Activated CD4-positive, alpha-beta T cell treated with anti-CD3 and anti-CD28 coated beads, Interleukin-2, amount 10 ng/mL, durations not matched to agents 24 days and 14 days (primary cell): ENCODE data around the gene PLK3. TPM values are rescaled to one million over a fixed set of nuclear protein-coding genes. Genes with fewer than 3 reads are reported as not detected.
"Not testable (repeated sequence)": the region's sequence is repeated elsewhere in the genome, so short reads cannot be mapped to it uniquely, and the experiment has no call there.

Source experiments
- DNase-seq: peaks from one replicate; pipeline ENCODE4 v3.0.0; 2022
- H3K27ac Mint-ChIP-seq: one replicate; pipeline ENCODE4 v1.8.0; 2022; ENCODE audit warnings: mild to moderate bottlenecking, mixed read lengths
- H3K27me3 Mint-ChIP-seq: one replicate; pipeline ENCODE4 v1.8.0; 2022; ENCODE audit warnings: mixed read lengths
- H3K36me3 Mint-ChIP-seq: one replicate; pipeline ENCODE4 v1.8.0; 2022; ENCODE audit warnings: low read depth, mild to moderate bottlenecking, mixed read lengths
- H3K4me1 Mint-ChIP-seq: one replicate; pipeline ENCODE4 v1.8.0; 2021; ENCODE audit warnings: mixed read lengths
- H3K4me3 Mint-ChIP-seq: one replicate; pipeline ENCODE4 v1.8.0; 2022; ENCODE audit warnings: mild to moderate bottlenecking, moderate library complexity, mixed read lengths
- H3K9me3 Mint-ChIP-seq: one replicate; pipeline ENCODE4 v1.8.0; 2021; ENCODE audit warnings: mixed read lengths
- intact Hi-C: fragments of 100-400 bp; cut with micrococcal nuclease; formaldehyde crosslinking; loops from one replicate; pipeline ENCODE4 v1.15.1; 2023
- total RNA-seq: library from RNA; stranded (reverse); gene quantifications from 2 replicates; pipeline ENCODE4 v1.2.3, GENCODE V29; 2022

PLK3 gene
- total RNA-seq, 1 donor from 2014 or later = 190 TPM

DNA sequence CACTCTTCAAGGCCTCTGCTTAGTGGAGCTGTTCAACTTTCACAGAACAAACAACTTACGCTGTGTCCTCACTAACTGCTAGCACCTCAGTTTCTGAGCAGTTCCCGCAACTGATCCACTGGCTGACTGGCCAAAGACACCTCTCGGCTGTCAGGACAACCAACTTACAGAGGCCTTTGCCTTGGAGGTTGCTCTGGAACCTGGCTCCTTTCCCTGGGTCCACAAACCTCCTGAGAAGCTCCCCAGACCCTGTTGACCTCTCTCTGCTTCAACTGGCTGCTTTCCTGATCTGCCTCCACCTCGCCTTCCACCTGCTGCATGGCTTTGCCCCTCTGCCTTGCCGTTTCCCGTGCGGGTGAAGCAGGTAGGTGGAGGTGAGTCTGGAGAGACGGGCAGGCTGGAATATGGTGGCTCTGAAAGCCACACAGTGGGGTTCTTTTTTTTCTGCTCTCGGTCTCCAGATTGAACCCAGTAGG is 21.1 kb downstream of the PLK3 start:
- Mint-ChIP-seq H3K36me3 (peaks cover 10% of the 10 kb centered on the region), H3K27me3 (no peaks in the 10 kb centered on the region), H3K4me1 (peaks cover 35% of the 10 kb centered on the region), H3K27ac (peak overlapping the region; percentile 8), H3K4me3 (peak overlapping the region; percentile 92), H3K9me3 (no peaks in the 10 kb centered on the region)
- no peak for DNase-seq
- intact Hi-C loops = no loop called here

DNA sequence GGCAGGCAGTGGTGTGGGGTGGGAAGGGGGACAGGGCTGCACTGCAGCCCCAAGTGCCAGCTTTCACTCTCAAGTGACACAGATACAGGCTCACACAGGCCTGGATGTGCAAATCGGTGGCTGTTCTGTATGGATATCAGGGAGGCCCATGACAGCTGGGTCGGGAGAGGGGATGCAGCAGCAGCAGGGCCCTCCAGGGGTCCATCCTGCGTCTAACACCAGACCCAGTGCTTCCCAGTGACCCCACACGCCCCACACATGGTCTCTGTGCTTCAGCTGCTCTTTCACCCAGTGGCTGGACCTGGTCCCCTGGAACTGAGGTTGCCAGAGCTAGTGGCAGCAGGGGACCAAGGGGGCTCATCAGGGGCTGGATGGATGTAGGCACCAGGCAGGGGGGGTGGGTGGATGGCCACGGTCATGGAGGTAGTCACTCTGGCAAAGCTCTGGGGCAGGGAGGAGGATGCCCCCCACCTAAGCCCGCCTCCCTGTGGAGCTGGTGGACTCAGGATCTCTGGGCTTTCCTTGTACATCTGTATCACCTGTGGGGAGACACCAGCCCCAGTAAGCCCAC is 22.0 kb downstream of the PLK3 start:
- intact Hi-C loops = no loop called here

DNA sequence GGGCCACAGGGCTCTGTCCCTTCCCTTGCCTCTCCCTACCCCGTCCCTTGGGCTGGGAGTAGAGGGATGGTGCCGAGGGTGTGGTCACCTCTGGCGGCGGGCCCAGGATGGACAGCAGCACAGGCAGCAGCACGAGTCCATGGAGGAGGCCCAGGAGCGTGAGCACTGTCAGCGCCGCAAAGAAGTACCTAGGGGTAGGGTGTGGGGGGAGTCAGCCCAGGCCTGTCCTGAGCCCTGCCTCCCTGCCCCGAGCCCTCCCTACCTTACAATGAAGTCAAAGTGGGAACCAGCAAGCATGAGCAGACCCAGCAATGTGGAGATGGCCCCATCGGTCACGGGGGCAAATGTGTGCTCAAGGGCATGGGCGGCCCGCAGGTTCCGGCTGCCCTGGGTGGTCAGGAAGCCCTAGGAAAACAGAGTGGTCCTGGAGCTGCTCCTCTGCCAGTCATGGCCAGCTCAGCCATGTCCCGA is 22.8 kb downstream of the PLK3 start:
- no peak for DNase-seq
- H3K27ac Mint-ChIP-seq = no peak overlapping the region
- H3K36me3 Mint-ChIP-seq = peaks cover 2% of the 10 kb centered on the region
- H3K4me3 Mint-ChIP-seq = no peak overlapping the region
- peaks cover 27% of the 10 kb centered on the region for H3K4me1 Mint-ChIP-seq
- H3K27me3 Mint-ChIP-seq = no peaks in the 10 kb centered on the region
- intact Hi-C loops = no loop called here
- no peaks in the 10 kb centered on the region for H3K9me3 Mint-ChIP-seq

More for the DNA sequence above, 22.0 kb downstream of the PLK3 start:
- Mint-ChIP-seq H3K4me3 (no peak overlapping the region), H3K27me3 (no peaks in the 10 kb centered on the region), H3K9me3 (no peaks in the 10 kb centered on the region), H3K36me3 (peaks cover 8% of the 10 kb centered on the region), H3K27ac (no peak overlapping the region), H3K4me1 (peaks cover 33% of the 10 kb centered on the region)
- no peak for DNase-seq

DNA sequence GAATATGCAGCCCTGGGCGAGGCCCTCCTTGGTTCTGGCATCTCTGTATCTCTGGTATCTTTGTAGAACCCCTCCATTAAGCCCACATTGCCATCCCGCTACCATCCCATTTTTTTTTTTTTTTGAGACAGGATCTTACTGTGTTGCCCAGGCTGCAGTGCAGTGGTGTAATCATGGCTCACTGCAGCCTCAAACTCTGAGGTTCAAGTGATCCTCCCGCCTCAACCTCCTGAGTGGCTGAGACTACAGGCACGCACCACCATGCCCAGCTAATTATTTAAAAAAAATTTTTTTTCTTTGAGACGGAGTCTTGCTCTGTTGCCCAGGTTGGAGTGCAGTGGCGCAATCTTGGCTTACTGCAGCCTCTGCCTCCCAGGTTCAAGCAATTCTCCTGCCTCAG is 24.2 kb downstream of the PLK3 start:
- intact Hi-C loops, H3K36me3 Mint-ChIP-seq, DNase-seq, H3K27me3 Mint-ChIP-seq, H3K27ac Mint-ChIP-seq, H3K4me3 Mint-ChIP-seq, H3K9me3 Mint-ChIP-seq: not testable (repeated sequence)
- peaks cover 19% of the 10 kb centered on the region for H3K4me1 Mint-ChIP-seq

- Mint-ChIP-seq H3K27me3 (no peaks in the 10 kb centered on the region), H3K9me3 (no peaks in the 10 kb centered on the region), H3K27ac (no peak overlapping the region), H3K4me3 (no peak overlapping the region), H3K4me1 (peaks cover 6% of the 10 kb centered on the region), H3K36me3 (no peaks in the 10 kb centered on the region)
- intact Hi-C loops = no loop called here
- DNase-seq = no peak
Measured at GRCh38 chr1:44826375-44827196, 26.4 kb downstream of the PLK3 start.

DNA sequence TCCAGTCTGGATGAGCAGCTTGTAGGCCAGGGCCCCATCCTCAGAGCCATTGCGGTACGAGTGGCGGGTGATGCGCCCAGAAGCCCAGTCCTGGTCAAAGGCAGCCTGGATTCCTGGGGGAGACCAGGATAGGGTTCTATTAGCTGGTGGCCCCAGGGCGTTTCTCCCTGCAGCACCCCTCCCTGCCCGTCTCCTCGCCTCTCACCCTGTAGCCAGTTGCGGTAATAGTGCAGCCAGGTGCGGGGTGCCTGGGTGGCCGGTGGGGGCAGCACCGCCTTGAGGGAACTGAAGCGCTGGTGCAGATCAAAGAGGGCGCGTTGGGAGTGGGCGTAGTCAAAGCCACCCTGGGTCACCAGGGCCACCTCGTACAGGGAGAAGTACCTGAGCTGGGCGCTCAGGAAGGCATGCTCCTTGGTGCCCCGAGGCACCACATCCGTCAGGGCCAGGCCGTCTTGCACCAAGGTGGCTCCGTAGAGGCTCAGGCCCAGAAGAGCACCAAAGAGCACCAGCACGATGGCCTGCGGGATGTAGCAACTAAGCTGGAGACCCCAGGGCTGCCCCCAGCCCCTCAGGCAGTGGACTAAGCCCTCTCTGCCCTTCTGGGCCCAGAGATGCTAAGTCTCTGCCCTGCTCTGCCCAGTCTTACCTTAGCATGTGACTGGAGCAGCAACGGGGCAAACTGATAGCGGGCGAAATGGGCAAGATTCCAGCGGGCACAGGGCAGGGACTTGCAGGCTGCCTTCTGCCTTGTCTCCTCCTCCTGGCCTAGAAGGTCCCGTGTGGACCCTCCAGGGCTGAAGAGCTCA is 27.2 kb downstream of the PLK3 start:
- H3K27ac Mint-ChIP-seq = no peak overlapping the region
- no peaks in the 10 kb centered on the region for H3K27me3 Mint-ChIP-seq
- intact Hi-C loops = no loop called here
- no peaks in the 10 kb centered on the region for H3K36me3 Mint-ChIP-seq
- peaks cover 4% of the 10 kb centered on the region for H3K4me1 Mint-ChIP-seq
- no peak overlapping the region for H3K4me3 Mint-ChIP-seq
- no peak for DNase-seq
- H3K9me3 Mint-ChIP-seq = no peaks in the 10 kb centered on the region

GRCh38 chr1:44828003-44828651 is 27.9 kb downstream of the PLK3 start:
- H3K9me3 Mint-ChIP-seq = no peaks in the 10 kb centered on the region
- DNase-seq = no peak
- H3K36me3 Mint-ChIP-seq = no peaks in the 10 kb centered on the region
- no peaks in the 10 kb centered on the region for H3K27me3 Mint-ChIP-seq
- H3K4me1 Mint-ChIP-seq = peaks cover 4% of the 10 kb centered on the region
- H3K27ac Mint-ChIP-seq = no peak overlapping the region
- H3K4me3 Mint-ChIP-seq = no peak overlapping the region
- intact Hi-C loops = no loop called here

GRCh38 chr1:44828841-44829440 is 28.8 kb downstream of the PLK3 start:
- H3K27ac Mint-ChIP-seq = no peak overlapping the region
- peaks cover 4% of the 10 kb centered on the region for H3K4me1 Mint-ChIP-seq
- no peaks in the 10 kb centered on the region for H3K9me3 Mint-ChIP-seq
- H3K4me3 Mint-ChIP-seq = no peak overlapping the region
- no peak for DNase-seq
- no peaks in the 10 kb centered on the region for H3K36me3 Mint-ChIP-seq
- H3K27me3 Mint-ChIP-seq = no peaks in the 10 kb centered on the region
- intact Hi-C loops = no loop called here

DNA sequence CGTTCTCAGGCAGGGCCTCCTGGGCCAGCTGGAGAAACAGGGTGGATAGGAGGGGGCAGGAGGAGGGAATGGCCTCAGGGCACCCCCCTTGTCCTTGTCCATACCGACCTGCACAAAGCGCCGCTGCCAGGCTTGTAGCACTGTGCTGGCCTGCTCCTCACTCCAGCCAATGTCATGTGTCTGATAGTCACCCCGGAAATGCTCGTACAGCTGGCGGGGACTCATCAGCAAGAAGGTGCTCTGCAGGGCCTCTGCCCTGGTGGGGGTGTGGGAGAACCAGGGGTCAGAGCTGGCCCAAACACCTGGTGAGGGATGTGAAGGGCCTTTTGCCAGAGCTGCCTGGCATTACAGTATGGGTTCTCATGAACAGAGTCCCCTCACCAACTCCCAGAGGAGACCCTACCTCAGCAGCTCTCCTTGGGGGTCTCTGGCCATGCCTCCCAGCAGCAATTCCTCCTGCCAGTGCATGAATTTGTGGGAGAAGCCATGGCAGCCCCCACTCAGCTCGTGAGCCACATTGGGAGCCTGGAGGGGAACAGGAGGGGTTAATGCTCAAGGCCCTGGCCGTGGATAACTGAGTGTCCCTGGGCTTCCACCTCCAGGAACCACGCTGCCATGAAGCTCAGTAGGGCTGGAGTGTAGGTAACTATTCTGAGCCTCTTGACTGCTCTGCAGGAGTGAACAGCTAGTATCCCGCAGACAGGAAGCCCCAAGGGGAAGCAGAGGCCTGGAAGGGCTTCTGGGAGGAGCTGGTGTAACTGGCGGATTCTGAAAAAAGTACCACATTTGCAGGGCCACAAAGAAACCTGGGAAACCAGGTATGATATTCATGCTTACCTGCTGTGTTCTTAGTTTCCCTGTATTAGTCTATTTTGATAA is 29.6 kb downstream of the PLK3 start:
- H3K4me3 Mint-ChIP-seq = no peak overlapping the region
- H3K27ac Mint-ChIP-seq = no peak overlapping the region
- peaks cover 6% of the 10 kb centered on the region for H3K4me1 Mint-ChIP-seq
- H3K36me3 Mint-ChIP-seq = no peaks in the 10 kb centered on the region
- H3K27me3 Mint-ChIP-seq = no peaks in the 10 kb centered on the region
- H3K9me3 Mint-ChIP-seq = no peaks in the 10 kb centered on the region
- DNase-seq = no peak
- intact Hi-C loops = loop anchor here (10.0 kb wide), 1 partner anchor 665 kb away; the partner anchor contains the start of gene TESK2

DNA sequence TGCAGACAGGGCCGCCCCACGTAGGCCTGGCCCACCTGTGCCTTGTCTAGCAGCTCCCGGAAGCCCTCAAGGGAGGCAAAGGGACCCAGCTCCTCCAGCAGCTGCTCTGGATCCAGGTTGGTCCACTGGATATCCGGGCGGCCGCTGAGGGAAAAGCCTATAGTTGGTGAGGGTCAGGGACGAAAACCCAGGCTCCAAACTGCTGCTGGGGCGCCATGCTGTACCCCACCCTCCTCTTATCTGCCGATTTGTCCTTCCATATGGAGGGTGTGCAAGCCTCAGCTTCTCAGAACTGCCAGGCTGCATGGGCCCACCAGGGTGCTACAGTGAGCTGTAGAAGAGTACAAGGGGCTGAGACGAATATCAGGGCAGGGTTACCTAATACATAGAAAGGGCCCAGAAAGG is 30.7 kb downstream of the PLK3 start:
- H3K4me1 Mint-ChIP-seq = peaks cover 10% of the 10 kb centered on the region

DNA sequence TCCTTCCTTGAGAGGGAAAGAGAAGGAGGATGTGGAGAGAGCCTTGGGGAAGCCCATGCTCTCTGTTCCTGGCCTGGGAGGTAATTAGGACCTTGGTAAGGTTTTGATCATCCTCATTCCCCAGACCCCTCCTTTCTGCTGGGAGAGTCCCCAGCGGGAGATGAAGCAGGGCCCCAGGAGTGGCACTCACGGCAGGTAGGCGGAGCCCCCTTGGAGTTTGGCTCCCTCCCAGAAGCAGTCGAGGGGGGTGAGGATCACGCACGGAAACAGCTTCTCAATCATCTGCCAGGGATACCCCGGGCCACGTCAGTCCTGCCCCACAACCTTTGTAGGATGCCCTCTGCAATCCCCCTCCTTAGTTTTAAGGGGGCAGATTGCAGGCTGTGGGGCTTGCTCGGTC is 31.3 kb downstream of the PLK3 start:
- Mint-ChIP-seq H3K27ac (no peak overlapping the region), H3K4me3 (no peak overlapping the region), H3K27me3 (no peaks in the 10 kb centered on the region), H3K4me1 (peaks cover 12% of the 10 kb centered on the region), H3K9me3 (no peaks in the 10 kb centered on the region), H3K36me3 (no peaks in the 10 kb centered on the region)
- DNase-seq = no peak
- intact Hi-C loops = loop anchor here (10.0 kb wide), 1 partner anchor 663 kb away; the partner anchor contains the start of gene TESK2

More for the DNA sequence above, 30.7 kb downstream of the PLK3 start:
- no peaks in the 10 kb centered on the region for H3K9me3 Mint-ChIP-seq
- H3K36me3 Mint-ChIP-seq = no peaks in the 10 kb centered on the region
- intact Hi-C loops = loop anchor here (10.0 kb wide), 1 partner anchor 664 kb away; the partner anchor contains the start of gene TESK2
- no peak for DNase-seq
- H3K27ac Mint-ChIP-seq = no peak overlapping the region
- H3K27me3 Mint-ChIP-seq = no peaks in the 10 kb centered on the region
- no peak overlapping the region for H3K4me3 Mint-ChIP-seq

DNA sequence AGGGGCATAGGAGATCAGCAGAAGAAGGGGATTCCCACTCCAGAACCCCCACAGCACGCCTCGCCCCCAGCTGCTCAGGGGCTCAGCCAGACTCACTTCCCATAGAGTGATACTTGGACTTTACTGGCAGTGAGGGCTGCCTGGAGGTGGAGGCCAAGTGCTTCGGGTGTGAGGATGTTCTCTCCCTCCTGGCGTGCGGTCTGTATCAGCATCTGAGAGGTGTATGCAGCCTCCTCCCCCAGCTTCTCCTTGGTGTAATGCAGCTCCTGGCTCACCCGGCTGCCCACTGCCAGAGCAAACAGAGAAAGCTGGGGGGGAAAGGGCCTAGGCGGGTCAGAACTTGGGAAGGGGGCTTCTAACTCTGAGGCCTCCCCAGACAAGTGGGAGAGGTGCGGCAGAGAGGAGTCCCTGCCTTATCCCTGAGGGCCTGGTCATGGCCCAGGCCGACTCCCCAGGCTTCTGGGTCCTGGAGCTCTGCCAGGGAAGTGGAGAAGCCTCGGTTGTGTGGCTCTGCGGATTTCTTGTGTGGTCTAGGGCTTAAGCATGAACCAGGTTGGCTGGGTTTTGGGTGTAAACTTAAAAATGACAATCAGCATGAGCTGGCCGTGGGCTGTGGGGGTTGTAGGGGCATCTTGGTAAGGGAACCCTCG is 32.0 kb downstream of the PLK3 start:
- Mint-ChIP-seq H3K4me1 (peaks cover 14% of the 10 kb centered on the region), H3K9me3 (no peaks in the 10 kb centered on the region), H3K4me3 (no peak overlapping the region), H3K27me3 (no peaks in the 10 kb centered on the region), H3K36me3 (no peaks in the 10 kb centered on the region), H3K27ac (no peak overlapping the region)
- DNase-seq = no peak
- intact Hi-C loops = loop anchor here (10.0 kb wide), 1 partner anchor 663 kb away; the partner anchor contains the start of gene TESK2
